Midbrain (tissue), 1 donor: Measurements from ENCODE around the gene CEP63.
"Not testable (repeated sequence)": the region's sequence is repeated elsewhere in the genome, so short reads cannot be mapped to it uniquely, and the experiment has no call there.

Source experiments
- DNase-seq: peaks from one replicate; lab custom pipeline; 2025; lab: John Stamatoyannopoulos, UW

CEP63 gene

GRCh38 chr3:134576426-134576825, 90.6 kb downstream of the CEP63 start:
- no peak for DNase-seq

- no peak for DNase-seq
These were observed 91.0 kb downstream of the CEP63 start for GRCh38 chr3:134576831-134577230.

DNA sequence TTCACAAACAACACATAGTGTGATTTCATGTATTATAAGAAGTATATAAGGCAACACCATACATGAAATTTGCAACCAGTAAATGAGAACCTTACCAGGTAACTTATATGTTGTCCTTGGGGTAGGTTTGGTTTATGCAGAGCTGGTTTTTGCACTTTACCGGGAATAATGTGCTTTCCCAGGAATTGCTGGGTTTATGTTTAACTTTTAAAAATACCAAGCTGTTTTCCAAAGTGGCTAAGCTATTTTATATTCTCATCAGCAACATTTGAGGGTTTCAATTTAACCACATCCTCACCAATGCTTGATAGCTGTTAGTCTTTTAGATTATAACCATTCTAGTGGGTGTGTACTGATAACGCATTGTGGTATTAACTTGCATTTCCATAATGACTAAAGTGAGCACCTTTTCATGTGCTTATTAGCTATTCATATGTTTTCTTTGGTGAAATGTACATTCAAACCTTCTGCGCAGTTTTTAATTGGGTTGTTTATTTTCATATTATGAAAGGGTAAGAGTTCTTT, 93.3 kb downstream of the CEP63 start:
- DNase-seq = no peak

DNA sequence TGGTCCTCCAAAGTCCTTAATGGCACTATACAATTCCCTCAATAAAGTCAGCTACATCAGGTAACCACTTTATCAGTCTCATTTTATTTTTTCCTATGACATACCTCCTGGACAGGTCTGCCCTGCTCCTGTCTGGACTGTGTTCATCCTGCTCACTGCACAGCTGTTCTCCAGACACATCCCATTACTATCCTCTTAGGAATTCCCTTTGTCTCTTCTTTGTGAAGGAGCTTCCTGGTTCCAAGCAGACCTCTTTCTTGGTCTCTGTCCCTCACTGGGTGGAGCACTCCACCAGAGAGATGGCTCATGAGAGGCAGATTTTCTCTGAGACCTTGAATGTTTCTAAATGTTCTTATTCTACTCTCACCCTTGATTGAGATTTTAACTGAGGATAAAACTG, 104.9 kb downstream of the CEP63 start:
- no peak for DNase-seq

GRCh38 chr3:134592806-134593205, 106.9 kb downstream of the CEP63 start:
- DNase-seq = no peak

DNA sequence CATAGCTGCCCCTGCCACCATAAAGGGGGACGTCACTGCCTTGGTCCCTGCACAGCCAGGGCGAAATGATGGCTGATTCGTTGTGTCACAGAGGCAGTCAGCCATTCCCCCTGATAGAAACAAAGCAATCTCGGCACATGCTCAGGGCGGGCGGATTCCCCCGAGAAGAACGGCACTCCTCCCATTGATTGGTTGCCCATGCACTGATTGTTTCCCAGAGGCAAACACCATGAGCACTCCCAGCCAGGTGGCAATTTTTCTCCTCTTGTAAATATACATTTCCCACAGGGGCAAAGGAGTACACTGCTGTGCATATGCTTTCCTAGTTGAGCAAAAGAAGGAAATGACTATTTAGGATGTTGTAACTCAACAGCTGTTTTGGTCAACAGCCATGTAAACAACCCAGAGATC, 108.5 kb downstream of the CEP63 start:
- DNase-seq = no peak

DNA sequence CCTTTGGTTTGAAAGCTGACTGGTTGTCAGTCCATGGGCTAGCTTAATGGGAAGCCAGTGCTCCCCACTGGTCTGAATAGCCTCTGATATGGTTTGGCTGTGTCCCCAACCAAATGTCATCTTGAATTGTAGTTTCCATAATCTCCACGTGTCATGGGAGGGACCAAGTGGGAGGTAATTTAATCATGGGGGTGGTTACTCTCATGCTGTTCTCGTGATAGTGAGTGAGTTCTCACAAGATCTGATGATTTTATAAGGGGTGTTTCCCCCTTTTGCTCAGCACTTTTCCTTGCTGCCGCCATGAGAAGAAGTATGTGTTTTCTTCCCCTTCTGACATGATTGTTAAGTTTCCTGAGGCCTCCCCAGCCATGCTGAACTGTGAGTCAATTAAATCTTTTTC, 109.1 kb downstream of the CEP63 start:
- DNase-seq = not testable (repeated sequence)

- no peak for DNase-seq
These were observed 111.6 kb downstream of the CEP63 start for GRCh38 chr3:134597390-134597970.

DNA sequence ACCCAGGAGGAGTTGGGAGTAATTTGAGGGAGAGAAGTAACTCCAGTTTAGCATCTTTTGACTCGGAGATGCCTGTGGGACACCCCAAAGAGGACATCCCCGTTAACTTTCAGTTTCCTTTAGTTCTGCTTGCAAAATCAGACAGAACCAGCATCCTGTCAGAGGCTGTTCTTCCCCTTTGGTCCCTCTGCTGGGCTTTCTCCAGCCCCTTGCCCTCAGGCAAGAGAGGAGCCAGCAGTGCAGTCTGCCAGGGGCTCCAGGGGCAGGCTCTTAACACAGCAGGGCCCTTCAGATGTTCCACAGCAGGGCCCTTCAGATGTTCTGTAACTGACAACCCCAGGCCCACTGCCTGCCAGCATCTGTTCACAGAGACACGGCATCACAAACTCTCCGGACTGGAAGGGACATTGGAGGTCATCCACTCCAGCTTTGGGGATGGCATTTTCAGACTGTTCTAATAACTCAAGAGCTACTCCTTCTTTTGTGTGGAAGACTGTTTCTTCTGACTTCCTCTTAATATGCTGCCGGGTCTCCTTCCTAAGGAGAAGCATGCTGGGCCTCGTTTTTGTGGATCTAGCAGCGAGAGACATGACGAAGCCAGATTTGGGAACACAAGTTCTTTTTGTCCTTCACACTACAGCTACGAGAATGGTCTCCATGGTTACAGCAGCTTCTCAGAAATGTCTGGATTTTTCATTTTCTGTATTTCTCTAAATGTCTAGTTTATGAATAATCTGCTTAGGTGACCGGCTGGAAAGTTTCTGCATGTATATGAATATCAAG, 113.1 kb downstream of the CEP63 start:
- DNase-seq = no peak

- DNase-seq = no peak
These were observed 114.3 kb downstream of the CEP63 start for GRCh38 chr3:134600206-134600605.

DNA sequence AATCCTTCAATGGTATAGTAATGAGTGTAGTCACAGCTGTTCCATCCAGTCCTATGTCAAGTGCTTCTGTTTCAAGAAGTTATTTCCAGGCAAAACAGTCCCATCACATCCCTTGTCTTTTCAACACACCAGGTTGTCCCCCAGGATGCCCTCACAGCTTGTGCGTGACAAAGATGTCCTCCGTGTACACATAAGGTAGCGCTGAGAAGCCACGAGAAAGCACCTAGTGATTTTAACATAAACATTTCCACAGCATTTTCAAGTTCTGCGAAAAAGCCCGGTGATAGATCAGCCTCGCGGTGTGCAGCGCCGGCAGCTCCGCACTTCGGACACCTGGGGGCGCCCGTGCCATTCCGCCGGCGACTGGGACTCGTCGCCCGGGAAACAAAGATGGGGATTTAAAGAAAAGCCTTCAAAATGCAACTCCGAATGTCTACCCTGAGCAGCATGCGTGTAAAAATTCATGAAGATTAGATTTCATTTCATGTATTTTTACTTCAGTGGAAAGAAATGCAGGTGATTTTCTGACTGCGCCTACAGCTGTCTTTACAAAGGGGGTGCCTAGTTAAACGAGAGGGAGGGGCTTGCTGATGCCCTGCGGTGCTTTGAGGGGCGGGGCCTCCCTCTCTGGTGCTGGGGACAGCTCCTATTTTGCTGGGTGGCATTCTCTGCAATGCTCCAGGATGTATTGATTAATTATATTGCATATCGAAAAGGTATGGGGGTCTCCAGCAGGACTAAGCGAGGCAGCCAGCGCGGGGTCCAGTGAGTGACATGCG, 115.0 kb downstream of the CEP63 start:
- DNase-seq = peak; percentile 78

DNA sequence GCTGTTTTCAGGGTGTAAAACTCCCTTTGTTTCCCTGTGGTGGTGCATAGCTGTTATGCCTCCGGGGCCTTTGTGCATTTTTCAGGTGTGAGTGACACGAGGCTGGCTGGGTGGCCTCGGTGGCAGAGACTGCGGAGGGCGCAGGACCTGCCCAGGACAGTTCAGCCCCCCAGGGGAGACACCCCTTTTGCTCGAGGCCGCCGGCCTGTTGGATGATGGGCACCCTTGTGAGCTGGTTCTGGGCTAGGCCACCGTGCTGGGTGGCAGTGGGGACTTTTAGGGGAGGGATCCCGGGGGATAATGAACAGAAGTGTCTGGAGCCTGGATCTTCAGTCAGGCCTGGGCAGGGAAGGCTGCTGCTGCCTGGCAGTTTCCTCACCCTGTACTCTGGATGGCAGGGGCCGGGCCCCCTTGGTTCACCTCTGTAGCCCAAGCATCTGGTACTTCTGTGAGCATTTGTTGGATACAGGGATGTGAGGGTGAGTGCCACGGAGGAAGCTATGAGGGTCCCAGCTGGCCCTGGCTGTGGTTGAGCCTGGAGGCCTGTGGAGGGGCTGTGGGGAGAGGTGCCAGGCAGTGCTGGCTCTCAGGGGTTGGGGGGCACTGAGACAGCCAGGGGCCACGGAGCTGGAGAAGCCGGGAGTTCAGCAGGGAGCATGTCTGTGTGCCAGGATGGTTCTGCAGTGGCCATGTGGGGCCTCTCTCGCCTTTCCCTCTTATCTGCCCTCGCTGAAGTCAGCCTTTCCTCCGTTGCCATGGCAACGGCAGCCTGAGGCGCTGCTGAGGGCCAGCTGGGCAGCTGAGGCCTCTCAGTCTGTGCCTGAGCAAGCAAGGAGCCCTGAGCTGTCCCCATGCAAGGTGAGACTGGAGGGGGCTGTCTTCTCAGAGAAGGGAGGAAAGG, 115.9 kb downstream of the CEP63 start:
- peak; percentile 75 for DNase-seq

- DNase-seq = no peak
These were observed 116.6 kb downstream of the CEP63 start for GRCh38 chr3:134602440-134602814.

DNA sequence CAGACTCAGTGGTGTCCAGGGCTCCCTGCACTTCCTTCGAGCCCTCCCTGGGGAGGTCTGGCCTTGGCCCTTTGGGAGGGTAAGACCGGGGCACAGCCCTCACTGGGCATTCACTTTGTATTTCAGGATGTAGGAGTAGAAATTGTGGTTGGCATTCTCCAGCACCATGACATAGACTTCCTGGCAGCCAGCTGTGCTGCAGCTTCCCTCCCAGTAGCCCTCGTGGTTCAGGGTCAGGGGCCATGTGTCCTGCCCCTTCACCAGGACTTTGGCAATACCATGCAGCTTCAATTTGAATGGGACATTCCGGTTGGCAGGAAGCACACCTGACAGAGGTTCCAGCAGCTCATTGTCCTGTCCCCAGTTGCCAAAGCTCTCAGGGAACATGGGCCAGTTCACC, 117.6 kb downstream of the CEP63 start:
- DNase-seq = no peak

- no peak for DNase-seq
These were observed 118.1 kb downstream of the CEP63 start for GRCh38 chr3:134603956-134604355.

DNA sequence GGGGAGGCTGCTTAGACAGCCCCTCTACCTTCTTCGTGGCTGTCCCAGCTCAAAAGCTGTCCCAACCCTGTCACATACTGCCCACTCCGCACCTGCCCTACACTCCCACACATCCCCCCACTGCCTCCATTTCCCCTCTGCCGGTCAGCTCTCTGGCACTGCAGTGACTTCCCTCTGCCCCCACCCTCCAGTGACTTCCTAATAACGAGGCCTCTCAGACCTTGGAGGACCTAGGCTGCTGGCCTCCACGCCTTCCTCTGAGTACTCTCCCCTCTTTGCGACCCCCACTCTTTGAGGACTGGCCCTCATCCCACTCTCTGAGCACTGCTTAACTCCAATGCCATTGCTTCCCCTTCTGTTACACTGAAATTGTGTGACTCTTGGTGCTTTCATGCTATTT, 119.7 kb downstream of the CEP63 start:
- no peak for DNase-seq

GRCh38 chr3:134606033-134607025, 120.5 kb downstream of the CEP63 start:
- no peak for DNase-seq

- no peak for DNase-seq
These were observed 121.5 kb downstream of the CEP63 start for GRCh38 chr3:134607054-134608022.

DNA sequence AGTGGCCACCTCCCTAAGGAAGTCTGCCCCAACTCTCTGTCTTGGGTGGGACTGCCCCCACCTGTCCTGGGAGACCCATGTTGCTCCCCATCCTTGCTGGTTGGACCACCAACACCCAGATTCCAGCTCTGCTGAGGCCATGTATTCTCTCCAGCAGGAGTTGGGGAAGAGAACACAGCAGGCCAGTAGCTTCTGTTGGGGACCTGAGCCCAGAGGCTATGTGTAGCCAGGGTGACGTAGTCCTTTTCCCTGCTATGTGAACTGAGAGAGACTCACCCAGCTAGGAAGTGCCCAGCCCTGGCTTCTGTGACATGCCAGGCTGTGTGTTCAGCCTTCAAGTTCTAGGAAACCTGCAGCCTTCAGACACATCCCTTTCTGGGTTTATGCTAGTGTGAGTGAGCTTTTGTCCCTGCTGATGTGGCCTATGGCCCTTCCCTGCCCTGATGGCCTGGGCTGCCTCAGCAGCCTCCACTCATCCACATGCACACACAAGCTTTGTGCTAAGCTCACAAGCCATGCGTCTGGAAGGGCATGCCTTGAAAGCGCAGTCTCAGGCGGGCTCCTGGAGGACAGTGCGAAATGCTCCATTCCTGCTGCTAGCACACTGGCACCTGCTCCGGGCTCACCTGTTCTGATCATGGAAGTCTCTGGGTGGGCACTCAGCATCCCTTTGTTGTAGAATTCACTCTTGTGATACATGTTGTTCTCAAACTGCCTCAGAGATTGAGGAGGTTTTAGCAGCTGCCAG, 122.3 kb downstream of the CEP63 start:
- DNase-seq = no peak
